Activated T-helper 1 cell treated with Interleukin-2 at 50 U/mL for 16 hours (primary cell): ENCODE measurements around the gene IMMP2L.

Experiments used
- DNase-seq: peaks from one replicate; pipeline ENCODE4 v3.0.0-alpha.2; 2020; ENCODE audit warnings: low read depth

Gene IMMP2L

DNA sequence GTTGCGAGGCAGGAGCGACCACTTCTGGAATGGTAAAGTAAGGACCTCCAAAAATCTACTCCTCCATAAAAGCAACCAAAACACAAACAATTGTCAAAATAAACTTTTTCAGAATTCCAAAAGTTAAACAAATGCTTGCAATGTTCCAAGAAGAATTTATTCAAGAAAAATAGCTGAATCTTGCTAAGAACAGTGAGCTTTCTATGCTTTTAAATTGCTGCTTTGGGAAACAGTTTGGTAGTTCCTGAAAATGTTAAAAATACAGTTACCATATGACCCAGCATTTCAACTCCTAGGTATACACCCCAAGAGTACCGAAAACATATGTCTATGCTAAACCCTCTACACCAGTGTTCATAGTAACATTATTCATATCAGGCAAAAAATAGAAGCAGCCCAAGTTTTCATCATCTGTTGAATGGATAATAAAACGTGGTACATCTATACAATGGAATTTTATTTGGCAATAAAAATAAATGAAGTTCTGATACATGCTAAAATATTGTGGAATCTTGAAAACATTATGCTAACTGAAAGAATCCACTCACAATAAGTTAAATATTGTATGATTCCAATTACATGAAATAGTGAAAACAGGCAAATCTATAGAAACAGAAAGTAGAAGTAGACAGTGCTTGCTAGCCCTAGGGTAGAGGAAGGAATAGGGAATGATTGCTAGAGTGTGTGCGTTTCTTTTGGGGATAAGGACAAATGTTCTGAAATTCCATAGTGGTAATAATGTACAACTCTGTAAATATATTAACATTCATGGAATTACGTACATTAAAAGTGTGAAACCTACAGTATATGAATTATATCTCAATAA, 414.4 kb downstream of the IMMP2L start:
- no peak for DNase-seq

DNA sequence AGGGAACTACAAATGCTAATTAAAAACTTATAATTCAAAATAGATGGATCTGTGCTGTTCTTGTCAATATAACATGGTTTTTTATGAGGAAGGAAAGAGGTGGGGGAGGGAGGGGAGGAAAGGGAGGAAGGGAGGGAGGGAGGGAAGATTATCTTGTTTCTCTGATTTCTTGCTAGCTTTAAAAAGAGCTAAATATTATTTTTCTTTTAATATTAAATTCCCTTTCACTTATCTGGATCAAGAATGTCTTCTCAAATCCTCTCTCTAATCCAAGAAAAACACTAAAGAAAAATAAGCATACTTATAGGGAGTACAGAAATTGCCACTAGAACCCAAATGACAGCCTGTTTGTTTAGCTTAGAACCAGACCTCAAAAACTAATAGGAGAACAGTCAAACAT, 416.2 kb downstream of the IMMP2L start:
- no peak for DNase-seq

DNA sequence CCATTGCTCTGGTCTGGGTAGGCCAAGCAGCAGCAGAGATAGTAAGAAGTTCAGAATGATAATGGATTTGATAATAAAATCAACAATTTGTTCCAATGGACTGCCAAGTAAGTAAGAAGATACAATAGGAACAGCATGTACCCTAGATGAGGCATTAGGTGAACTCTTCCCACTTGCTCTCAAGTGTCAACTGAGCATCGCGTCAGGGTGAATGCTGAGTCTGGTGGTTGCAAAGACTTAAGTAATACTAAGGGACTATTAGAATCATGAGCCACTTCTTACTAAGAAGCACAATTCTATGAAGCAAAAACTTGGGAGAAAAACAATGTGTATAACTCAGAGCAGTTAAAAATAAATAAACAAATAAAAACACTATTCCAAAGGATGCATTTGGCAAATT, 416.8 kb downstream of the IMMP2L start:
- no peak for DNase-seq

DNA sequence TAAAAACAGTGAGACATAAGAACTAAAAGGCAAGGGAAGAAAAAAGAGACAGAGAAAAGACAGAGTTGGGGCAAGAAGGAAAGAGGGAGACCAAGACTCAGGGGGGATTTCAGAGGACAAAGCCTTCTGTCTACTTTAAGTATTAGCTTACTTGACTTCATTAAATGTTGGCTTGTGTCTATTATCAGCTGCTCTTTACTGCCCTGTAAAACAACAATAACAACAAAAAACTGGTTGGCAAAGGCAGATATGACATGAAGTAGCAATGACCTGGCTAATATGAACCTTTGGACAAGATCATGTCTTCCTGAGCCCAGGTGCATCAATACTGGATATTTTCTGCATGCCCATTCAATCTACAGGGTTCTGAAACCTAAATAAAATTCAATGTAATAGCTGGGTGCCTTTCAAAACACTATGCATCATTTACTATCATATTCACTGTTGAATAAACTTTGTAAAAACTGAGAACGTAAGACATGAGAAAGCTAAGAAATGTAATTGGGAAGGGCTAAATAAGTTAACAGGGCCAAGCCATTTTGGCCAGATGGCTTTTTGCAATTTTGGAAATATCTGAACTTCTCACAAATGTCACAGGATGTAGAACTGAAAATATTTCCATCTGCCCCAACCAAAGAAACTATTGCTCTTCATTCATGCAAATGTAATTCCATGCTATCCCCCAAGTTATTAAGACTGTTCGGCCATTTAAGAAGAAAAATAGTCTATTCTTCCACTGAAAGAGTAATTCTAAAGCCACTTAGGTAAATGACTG, 422.0 kb downstream of the IMMP2L start:
- no peak for DNase-seq

DNA sequence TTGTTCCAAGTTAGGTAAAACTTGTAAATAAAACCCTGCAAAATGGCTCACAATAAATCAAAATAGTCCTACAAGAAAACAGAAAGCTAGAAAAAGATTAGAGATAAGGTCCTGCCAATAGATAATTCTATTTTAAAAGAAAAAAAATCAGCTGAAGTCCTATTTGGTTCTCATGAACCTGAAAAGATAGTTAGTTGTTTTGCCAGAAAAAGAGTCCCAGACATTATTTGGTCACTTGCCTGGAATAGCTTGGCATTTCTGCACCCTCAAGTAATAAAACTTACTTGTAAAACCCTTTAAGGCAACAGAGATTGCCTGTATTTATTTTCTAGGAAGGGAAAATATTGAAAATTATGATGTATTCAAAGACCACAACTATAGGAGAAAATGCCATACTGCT, 423.7 kb downstream of the IMMP2L start:
- no peak for DNase-seq

DNA sequence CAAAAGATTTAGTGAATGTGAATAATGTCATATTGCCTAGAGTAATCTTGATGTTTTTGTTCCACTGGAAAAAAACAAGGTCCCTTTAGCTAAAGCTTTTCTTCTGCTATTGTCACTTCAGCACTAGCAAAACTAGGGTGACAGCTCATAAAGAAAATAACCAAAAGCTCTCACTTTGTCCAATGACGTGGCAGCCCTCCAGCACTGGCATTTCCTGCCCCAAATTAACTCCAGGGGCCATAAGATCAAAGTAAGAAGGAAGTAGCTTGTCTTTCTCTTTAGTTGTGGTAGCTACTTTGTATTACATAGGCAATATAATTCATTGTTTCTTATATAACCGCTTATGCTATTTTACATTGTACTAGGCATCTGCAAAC, 424.1 kb downstream of the IMMP2L start:
- peak; percentile 11 for DNase-seq

DNA sequence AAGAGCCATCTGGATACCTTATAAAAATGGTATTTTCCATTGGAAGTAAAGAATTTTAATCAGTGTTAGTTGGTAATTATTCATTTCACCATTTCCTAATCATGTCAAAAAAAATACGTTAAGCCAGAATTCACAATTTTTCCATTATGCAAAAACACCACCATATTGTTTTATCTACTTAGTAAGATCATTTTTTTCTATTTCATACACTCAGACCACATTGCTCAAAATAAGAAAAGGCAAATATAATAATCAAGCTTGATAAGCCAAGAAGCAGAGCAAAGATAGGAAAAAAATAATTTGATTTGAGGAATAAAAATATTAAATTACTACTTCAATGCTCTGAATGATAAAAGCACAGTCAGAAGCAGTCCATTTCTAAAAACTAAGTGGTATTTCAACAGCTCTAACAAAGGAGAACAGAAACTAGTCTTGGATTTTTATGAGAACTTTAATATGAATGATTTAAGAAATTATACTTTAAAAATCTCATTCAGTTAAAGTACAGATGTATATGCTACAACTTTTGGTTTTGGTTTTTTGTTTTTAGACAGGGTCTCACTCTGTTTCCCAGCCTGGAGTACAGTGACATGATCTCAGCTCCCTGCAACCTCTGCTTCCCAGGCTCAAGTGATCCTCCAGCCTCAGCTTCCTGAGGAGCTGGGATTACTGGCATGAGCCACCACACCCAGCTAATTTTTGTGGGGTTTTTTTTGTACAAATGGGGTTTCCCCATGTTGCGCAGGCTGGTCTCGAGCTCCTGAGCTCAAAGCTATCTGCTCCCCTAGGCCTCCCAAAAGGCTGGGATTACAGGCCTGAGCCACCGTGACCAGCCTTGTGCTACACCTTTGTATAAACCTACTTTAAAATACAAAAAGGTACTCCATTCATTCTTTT, 424.7 kb downstream of the IMMP2L start:
- no peak for DNase-seq

DNA sequence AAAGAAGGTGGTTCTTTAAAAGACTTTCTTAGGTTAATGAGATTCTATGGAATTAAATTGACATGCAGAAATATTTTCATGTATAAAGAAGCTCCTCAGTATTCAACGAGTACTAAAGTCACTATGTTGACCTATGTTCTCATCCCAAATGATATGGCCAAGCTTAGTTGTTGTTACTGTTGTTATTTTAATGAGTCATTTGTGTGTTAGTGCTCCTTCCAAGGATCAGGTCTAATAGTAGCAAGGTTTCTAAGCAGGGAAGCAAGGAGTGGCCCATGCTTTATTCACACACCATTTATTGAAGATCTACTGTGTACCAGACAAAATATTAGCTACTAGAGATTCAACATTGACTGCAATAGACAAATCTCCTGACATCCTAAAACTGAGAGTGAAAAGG, 429.5 kb downstream of the IMMP2L start:
- DNase-seq: no peak

DNA sequence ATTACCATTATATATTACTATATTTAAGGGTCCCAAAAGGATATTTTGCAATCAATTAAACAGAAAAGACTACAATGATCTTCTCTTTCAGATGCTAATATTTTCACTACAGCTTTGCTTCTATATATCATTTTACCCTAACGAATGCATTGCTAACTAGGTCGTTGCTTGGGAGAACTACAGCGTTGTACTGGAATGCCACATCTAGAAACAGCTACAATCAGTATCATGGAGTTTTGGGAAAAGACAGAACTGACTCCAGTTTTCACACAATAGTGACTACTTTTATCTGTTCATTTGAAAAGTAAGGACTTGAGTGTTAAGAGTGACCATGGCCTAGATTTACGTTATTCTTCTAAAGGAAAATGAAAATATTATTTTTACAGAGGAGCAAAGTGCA, 432.9 kb downstream of the IMMP2L start:
- DNase-seq: no peak

DNA sequence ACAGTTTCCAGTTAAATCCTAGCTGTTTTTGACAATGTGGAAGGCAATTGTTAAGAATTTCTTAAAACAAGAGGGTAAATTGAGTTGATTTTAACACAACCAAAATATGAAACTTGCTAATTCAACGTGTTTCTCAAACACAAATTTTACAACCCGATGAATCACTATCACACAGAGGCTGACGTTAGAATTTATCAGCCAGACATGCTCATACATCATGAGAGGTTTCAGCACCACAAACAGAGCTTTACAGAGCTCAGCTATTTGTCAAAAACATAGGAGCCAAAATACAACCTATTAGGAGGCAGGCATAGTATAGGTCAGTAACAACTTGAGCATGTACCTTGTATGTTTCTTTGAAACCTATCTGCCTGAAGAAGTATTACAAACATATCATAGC, 435.3 kb downstream of the IMMP2L start:
- no peak for DNase-seq

DNA sequence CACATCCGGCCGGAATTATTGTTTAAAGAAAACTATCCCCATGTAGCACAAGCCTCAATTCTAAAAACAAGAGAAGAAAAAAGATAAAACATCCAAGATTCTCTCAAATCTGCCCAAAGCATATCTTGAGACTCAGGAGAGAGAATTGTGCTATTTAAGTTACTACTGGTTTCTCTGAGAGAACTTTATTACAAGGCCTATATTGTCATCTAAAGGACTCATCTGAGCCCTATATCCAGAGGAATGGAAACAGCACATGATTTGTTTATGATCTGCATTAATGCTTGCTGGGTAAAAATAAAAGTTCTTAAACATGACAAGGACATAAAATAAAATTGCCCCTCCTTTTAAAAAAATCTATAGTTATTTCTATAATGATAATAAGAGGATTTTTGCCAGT, 446.3 kb downstream of the IMMP2L start:
- DNase-seq: no peak

DNA sequence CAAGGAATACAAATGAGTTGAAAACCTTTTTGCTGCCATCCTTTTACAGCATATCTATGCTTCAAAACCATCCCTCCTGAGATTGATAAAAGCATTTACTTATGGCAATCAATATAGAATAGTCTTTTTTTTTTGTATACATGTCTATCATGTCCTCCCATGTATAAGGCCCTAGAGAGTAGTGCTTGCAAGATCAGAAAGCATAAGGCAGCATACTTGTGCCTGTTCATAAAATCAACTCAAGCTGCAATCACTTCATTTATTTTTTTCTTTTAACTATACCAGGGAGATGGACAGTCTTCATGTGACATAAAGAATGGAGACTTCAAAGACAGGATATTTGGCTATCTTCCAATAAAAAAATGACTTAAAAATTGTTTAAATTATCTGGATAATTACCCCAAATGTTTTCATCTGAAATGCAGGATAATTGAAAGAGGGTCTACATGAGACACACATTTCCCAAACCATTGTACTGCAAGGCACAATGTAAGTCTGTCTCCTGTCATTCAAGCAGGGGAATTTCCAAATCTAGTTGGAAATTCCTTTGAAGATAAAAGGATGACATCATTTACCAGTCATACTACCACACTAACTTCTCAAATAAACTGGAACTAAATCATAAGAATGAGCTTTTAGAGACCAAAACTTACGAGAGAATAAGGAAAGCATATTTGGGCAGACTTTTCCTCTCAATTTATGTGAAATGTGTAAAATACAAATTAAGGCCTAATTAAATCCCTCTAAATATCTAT, 448.9 kb downstream of the IMMP2L start:
- DNase-seq: no peak

DNA sequence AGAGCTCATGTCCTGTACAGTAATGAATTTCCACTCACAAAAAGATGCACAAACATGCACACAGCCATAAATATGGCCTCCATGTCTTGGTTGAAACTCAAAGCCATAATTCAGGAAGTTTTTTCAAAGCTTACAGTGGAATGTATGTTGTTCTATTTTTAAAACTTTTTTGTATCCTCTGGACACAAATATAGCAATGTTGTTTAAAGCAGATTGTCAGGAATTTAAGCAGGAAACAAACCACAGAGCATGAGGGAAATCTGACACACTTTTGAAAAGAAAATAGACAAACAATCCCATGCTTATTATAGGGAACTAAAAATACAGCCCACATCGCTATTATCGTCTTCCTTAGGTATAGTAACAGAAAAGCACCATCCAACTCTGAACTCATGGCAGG, 449.9 kb downstream of the IMMP2L start:
- no peak for DNase-seq

DNA sequence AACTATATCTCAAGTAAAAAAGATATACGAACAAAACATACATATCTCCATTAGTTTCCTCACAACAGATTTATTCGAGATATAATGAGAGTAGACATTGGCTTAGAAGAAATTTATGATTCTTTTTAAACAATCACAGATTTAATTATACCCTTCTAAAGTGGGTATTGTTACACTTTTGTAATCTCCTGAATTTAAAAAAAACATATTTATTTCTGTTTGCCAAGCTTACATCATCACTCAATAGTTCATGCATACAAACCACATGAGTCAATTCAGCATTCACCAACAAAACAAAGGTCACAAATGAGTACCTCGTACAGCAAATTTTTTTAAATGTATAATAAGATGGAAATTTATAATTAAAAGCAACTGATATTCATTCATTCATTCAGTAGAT, 453.8 kb downstream of the IMMP2L start:
- DNase-seq: no peak

DNA sequence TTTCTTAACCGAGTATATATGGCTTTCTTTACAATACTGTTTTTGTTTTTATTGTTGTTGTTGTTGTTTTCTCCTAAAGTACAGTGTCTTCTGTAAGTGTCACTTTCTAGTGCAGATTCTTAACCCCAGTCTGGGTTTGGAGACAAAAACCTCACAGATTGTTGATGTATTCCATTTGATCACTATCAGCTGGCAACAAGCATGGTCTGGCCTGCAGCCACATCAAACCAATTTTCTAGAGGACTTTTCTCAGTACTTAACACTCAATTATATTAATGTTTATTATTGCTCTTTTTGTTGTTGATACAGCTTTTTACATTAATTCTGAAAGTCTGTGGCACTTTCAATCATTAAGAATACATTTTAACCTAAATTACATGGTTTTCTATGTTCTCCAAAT, 454.3 kb downstream of the IMMP2L start:
- no peak for DNase-seq

DNA sequence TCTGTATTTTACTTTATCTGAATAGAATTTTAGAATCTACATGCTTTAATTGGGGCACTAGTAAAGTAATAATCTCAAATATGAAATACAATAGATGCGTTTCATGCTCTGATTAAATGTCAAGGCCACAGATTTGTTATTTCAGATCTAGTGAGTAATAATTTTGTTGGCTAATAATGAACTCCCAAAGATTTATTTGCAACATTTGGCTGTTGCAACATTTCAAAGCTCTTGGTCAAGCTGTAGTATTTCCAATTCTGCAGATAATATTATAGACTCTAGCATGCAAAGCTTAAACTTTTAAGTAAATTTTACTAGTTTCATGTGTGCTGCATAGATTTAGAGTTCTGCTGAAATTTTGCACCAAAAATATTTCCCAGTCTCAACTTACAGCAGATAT, 454.7 kb downstream of the IMMP2L start:
- DNase-seq: no peak

DNA sequence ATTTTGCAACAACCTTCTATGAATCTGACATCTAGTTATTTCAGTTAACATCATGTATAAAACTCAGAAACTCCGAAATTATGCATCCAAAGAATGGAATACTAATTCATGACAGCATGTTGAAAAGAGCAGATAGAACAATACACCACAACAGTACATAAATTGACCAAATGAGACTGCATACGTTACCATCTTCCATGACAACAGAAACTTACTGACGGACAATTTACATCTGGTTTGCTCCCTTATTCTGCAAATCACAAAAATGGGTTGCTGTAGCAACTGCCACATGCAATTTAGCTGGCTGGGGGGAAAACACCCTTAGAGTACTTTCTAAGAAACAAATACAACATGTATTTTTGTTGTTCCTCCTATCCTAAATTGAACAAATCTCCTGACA, 457.0 kb downstream of the IMMP2L start:
- DNase-seq: no peak

DNA sequence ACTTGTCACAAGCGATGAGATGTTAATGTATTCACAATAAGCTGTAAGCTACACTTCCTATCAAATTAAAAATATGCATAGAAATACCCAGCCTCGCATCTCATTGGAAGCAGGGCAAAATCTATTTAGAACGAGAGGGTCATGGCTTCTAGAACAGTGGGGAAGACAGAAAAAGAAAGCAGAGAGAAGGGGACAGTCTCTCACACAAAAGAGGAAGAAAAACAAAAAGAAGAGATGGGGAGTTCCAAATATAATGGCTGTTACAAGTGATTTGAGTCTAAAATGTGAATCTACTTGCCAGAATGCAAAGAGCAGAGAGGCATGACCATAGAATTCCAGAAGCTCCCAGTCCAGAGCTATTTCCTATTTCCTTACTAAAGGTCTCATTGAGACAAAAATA, 457.6 kb downstream of the IMMP2L start:
- DNase-seq: no peak

DNA sequence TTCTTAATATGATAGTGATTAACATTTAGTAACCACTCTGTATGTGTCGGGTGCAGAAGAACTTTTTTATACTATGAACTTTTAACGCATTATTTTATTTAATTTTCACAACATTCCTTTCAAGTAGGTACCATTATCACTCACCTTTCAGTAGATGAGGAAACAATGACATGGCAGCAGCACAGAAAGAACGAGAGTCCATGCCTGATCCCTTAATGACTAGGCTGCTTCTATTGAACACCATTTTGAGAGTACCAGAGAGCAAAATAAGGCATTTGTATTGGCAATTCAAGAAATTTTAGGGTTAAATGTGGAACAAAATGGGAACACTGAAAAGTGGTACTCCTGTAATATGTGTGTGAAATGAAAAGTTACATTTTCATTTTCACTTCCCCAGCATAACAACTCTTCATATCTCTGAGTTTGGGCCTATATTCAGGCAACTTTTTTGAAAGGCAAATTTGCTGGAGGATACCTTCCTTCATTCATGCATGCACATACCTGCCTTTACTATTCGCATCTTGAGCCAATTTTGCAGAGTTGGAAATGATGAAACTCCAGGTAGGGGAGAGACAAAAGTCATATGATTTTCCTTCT, 458.5 kb downstream of the IMMP2L start:
- no peak for DNase-seq

DNA sequence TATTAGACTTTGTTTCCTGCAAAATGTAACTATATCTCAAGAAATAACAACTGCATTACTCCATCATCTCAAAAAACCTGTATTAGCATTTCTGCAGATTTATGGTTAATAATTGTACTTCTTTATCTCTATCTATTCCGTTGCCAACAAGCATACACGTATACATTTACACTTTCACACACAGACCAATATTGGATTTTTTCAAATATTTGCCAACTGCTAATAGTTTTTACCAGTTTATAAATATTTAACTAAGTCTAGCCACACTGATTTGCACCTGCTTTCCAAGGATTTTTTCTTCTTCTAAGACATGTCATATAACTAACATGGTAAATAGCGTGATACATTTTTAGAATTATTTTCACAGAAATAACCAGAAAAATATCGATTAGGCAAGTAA, 459.2 kb downstream of the IMMP2L start:
- no peak for DNase-seq

DNA sequence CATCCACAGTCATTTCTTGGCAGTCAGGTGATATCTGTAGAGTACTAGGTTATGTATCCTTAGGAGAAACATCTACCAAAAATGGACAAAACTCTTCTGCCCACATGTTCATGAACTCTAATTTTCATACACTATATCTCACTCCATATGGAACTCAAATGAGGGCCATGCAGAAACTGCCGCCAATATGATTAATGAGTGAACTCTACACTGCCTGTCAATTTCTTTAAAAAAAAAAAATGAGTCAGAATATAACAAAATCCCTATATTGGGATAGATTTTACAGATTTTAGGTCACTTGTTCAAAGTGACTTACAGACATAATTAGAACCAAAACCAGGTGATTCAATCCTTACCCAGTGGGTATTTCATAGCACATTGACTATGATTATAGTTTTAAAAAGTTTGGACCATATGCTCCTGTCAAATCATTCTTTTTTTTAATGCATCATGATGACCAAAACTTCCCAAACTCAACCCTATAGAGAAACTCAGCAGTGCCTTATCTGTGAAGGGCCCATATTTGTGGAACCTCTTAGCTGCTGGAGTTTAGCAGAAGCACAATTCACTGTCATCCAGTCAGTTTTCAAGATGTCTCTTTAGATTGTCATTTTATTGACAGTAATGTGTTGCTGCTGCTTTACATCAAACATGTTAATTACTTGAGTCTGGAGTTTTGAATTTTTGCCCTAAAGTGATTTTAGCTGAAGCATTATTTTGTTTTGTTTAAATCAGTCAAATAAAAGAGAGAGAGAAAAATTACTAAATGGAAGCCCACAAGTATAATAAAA, 460.2 kb downstream of the IMMP2L start:
- no peak for DNase-seq
